CD4-positive, alpha-beta T cell (primary cell): Measurements from ENCODE around the gene SLC7A6. TPM values are rescaled to one million over a fixed set of nuclear protein-coding genes. Genes with fewer than 3 reads are reported as not detected.

ENCODE experiments used
- ATAC-seq: fragments of 200-7000 bp; cut with Tn5 transposase; one replicate; pipeline ENCODE4 v1.10.0; 2022; ENCODE audit warnings: mild to moderate bottlenecking; ENCODE audit not compliant: poor library complexity
- CTCF ChIA-PET: fragments of 350-600 bp; sonication (Branson Sonifier 250); formaldehyde crosslinking; loops from one replicate; lab custom pipeline; 2021; ENCODE audit warnings: antibody characterized with exemption, inconsistent platforms; lab: Charles Lee
- POLR2A ChIA-PET: fragments of 350-600 bp; sonication (Branson Sonifier 250); formaldehyde crosslinking; loops from one replicate; lab custom pipeline; 2021; ENCODE audit warnings: antibody characterized with exemption, inconsistent platforms; lab: Charles Lee
- DNase-seq, 14 experiments: peaks; one replicate each; pipeline ENCODE4 v3.0.0-alpha.2; 2013 to 2020; ENCODE audit warnings: mixed read lengths in 2 of 14
- H3K27ac ChIP-seq, 2 donors: one replicate each; pipeline versions ENCODE4 v1.5.1 to v1.7.0; 2013; ENCODE audit warnings: low read length in 2 of 2, low read depth in 1 of 2, mild to moderate bottlenecking in 1 of 2
- H3K27me3 ChIP-seq, 2 experiments: 1 replicate in 1 of 2; 2 replicates in 1 of 2; pipeline versions ENCODE4 v1.6.1 to v1.7.0; 2013; ENCODE audit warnings: low read length in 2 of 2, control low read depth in 1 of 2, mild to moderate bottlenecking in 1 of 2, moderate library complexity in 1 of 2; ENCODE audit not compliant: insufficient read depth in 2 of 2, control insufficient read depth in 1 of 2
- H3K36me3 ChIP-seq: one replicate; pipeline ENCODE4 v1.6.1; 2013; ENCODE audit warnings: low read length, control low read depth; ENCODE audit not compliant: insufficient read depth
- H3K4me1 ChIP-seq: one replicate; pipeline ENCODE4 v1.6.1; 2013; ENCODE audit warnings: low read length, control low read depth; ENCODE audit not compliant: insufficient read depth
- H3K4me3 ChIP-seq: one replicate; pipeline ENCODE4 v1.5.1; 2013; ENCODE audit warnings: mild to moderate bottlenecking, low read length, moderate library complexity
- H3K9me3 ChIP-seq, 2 experiments: 1 replicate in 1 of 2; 2 replicates in 1 of 2; pipeline versions ENCODE4 v1.6.1 to v1.7.0; 2013; ENCODE audit warnings: low read length in 2 of 2, mild to moderate bottlenecking in 2 of 2, control low read depth in 1 of 2, moderate library complexity in 1 of 2; ENCODE audit not compliant: control insufficient read depth in 1 of 2, insufficient read depth in 1 of 2
- H3K27ac Mint-ChIP-seq: one replicate; pipeline ENCODE4 v1.8.0; 2020; ENCODE audit warnings: mixed read lengths
- H3K27me3 Mint-ChIP-seq: one replicate; pipeline ENCODE4 v1.8.0; 2021; ENCODE audit warnings: mixed read lengths
- H3K36me3 Mint-ChIP-seq: one replicate; pipeline ENCODE4 v1.8.0; 2021; ENCODE audit warnings: low read depth, mixed read lengths
- H3K4me1 Mint-ChIP-seq: one replicate; pipeline ENCODE4 v1.8.0; 2021; ENCODE audit warnings: low read depth, mixed read lengths
- H3K4me3 Mint-ChIP-seq: one replicate; pipeline ENCODE4 v1.8.0; 2020; ENCODE audit warnings: mild to moderate bottlenecking, mixed read lengths
- H3K9me3 Mint-ChIP-seq: one replicate; pipeline ENCODE4 v1.8.0; 2020; ENCODE audit warnings: mixed read lengths
- CTCF ChIP-seq: fragments of 200-600 bp; IDR thresholded peaks from one replicate; pipeline ENCODE4 v1.8.0; 2022; ENCODE audit warnings: antibody characterized with exemption, mild to moderate bottlenecking
- intact Hi-C, 2 experiments: fragments of 100-400 bp; cut with DNase I in 1 of 2; cut with micrococcal nuclease in 1 of 2; formaldehyde crosslinking; loops; one replicate each; pipeline versions ENCODE4 v1.15.1 to v1.9.0; 2023 to 2025; cut with DNase I, micrococcal nuclease
- total RNA-seq, 174 experiments: library from RNA in 2 of 174; stranded (reverse) in 2 of 174; gene quantifications; one replicate each; pipeline ENCODE4 v1.2.3 and lab custom pipeline; 2021 to 2026

Gene SLC7A6
- total RNA-seq, 2 experiments from 2014 or later, result 187 to 197 TPM

- CTCF ChIA-PET, result interaction anchor here (0.9 to 4.0 kb wide), 8 partner anchors 11 to 226 kb away, joined by 4 to 39 read pairs (median 6); partner anchors contain the start of genes NFATC3 and SLC7A6
- H3K36me3 Mint-ChIP-seq, result peaks cover 65% of the 10 kb centered on the region
- Histone ChIP-seq H3K9me3 (no peaks in the 10 kb centered on the region), H3K4me1 (peaks cover 49% of the 10 kb centered on the region), H3K36me3 (peaks cover 56% of the 10 kb centered on the region), H3K27me3 (no peaks in the 10 kb centered on the region), H3K27ac (peak within 1 kb of the TSS; percentile 73 to 79), H3K4me3 (peak within 1 kb of the TSS; percentile 100)
- peak; percentile 14 for TF ChIP-seq CTCF
- peaks cover 62% of the 10 kb centered on the region for H3K4me1 Mint-ChIP-seq
- peak within 1 kb of the TSS; percentile 91 for H3K27ac Mint-ChIP-seq
- ATAC-seq (peak; percentile 98), DNase-seq (peak; percentile 82 to 97 (median 90))
- H3K27me3 Mint-ChIP-seq, result no peaks in the 10 kb centered on the region
- peak within 1 kb of the TSS; percentile 100 for H3K4me3 Mint-ChIP-seq
- POLR2A ChIA-PET, result interaction anchor here (0.6 to 2.4 kb wide), 22 partner anchors 9 to 505 kb away, joined by 3 to 90 read pairs (median 5); partner anchors contain the start of genes ESRP2, NFATC3, PLA2G15 and PSMB10
- no peaks in the 10 kb centered on the region for H3K9me3 Mint-ChIP-seq
- intact Hi-C loops, result loop anchor here (1.0 to 2.0 kb wide), 5 partner anchors 18 to 226 kb away; partner anchors contain the start of genes SLC7A6 (in 2 of the 2) and NFATC3 (in 1 of the 2)
These were observed 46.6 kb downstream of the SLC7A6 start, which contains the start of the genes PRMT7 and SLC7A6OS for GRCh38 chr16:68310774-68311511. Gene PRMT7 (plus strand): TSS chr16:68311019. CDS start chr16:68315980, 4,961 bp downstream. Gene SLC7A6OS (minus strand): TSS chr16:68310946. CDS start chr16:68310926, 20 bp downstream.

GRCh38 chr16:68313116-68313515 is 48.8 kb downstream of the SLC7A6 start:
- H3K4me3 Mint-ChIP-seq, result peak overlapping the region; percentile 23
- ChIA-PET POLR2A (no interaction called here), CTCF (no interaction called here)
- Histone ChIP-seq H3K27me3 (no peaks in the 10 kb centered on the region), H3K4me3 (no peak overlapping the region), H3K27ac (no peak overlapping the region), H3K4me1 (peaks cover 45% of the 10 kb centered on the region), H3K36me3 (peaks cover 50% of the 10 kb centered on the region), H3K9me3 (no peaks in the 10 kb centered on the region)
- no peaks in the 10 kb centered on the region for H3K27me3 Mint-ChIP-seq
- TF ChIP-seq CTCF, result no peak
- intact Hi-C loops, result loop anchor here in 1 of 2 experiments (1.0 kb wide), 1 partner anchor 12 kb away; no protein-coding TSS in a partner anchor
- H3K36me3 Mint-ChIP-seq, result peaks cover 71% of the 10 kb centered on the region
- H3K27ac Mint-ChIP-seq, result no peak overlapping the region
- no peaks in the 10 kb centered on the region for H3K9me3 Mint-ChIP-seq
- no peak for DNase-seq
- no peak for ATAC-seq
- H3K4me1 Mint-ChIP-seq, result peaks cover 57% of the 10 kb centered on the region

- H3K27me3 ChIP-seq, result no peaks in the 10 kb centered on the region
- no peaks in the 10 kb centered on the region for H3K9me3 ChIP-seq
- no peaks in the 10 kb centered on the region for H3K27me3 Mint-ChIP-seq
- ChIA-PET POLR2A (interaction anchor here (1.7 kb wide), 1 partner anchor 9 kb away, joined by 5 read pairs; the partner anchor contains the start of genes PRMT7 and SLC7A6OS), CTCF (interaction anchor here (0.7 to 1.7 kb wide), 3 partner anchors 55 to 1143 kb away, joined by 3 to 8 read pairs (median 5); partner anchors contain the start of gene SLC7A6)
- H3K9me3 Mint-ChIP-seq, result no peaks in the 10 kb centered on the region
- H3K36me3 ChIP-seq, result peaks cover 62% of the 10 kb centered on the region
- no peak overlapping the region for H3K4me3 ChIP-seq
- no peaks in the 10 kb centered on the region for H3K4me1 ChIP-seq
- H3K4me1 Mint-ChIP-seq, result peaks cover 21% of the 10 kb centered on the region
- no peak overlapping the region for H3K27ac ChIP-seq
- H3K36me3 Mint-ChIP-seq, result peaks cover 73% of the 10 kb centered on the region
- H3K27ac Mint-ChIP-seq, result no peak overlapping the region
- DNase-seq, result no peak
- intact Hi-C loops, result no loop called here
- ATAC-seq, result no peak
- TF ChIP-seq CTCF, result no peak
- no peak overlapping the region for H3K4me3 Mint-ChIP-seq
These were observed 55.0 kb downstream of the SLC7A6 start for GRCh38 chr16:68319185-68319908.
